CD1c-positive myeloid dendritic cell (primary cell): ENCODE results near the gene PRDX4.
A peak's percentile ranks its signal among the peaks of the same experiment; 100 is the strongest.
"Not testable (repeated sequence)": the region's sequence is repeated elsewhere in the genome, so short reads cannot be mapped to it uniquely, and the experiment has no call there.

Source experiments
- DNase-seq: peaks from one replicate; pipeline ENCODE4 v3.0.0-alpha.2; 2016; ENCODE audit errors: extremely low spot score

Gene PRDX4

DNA sequence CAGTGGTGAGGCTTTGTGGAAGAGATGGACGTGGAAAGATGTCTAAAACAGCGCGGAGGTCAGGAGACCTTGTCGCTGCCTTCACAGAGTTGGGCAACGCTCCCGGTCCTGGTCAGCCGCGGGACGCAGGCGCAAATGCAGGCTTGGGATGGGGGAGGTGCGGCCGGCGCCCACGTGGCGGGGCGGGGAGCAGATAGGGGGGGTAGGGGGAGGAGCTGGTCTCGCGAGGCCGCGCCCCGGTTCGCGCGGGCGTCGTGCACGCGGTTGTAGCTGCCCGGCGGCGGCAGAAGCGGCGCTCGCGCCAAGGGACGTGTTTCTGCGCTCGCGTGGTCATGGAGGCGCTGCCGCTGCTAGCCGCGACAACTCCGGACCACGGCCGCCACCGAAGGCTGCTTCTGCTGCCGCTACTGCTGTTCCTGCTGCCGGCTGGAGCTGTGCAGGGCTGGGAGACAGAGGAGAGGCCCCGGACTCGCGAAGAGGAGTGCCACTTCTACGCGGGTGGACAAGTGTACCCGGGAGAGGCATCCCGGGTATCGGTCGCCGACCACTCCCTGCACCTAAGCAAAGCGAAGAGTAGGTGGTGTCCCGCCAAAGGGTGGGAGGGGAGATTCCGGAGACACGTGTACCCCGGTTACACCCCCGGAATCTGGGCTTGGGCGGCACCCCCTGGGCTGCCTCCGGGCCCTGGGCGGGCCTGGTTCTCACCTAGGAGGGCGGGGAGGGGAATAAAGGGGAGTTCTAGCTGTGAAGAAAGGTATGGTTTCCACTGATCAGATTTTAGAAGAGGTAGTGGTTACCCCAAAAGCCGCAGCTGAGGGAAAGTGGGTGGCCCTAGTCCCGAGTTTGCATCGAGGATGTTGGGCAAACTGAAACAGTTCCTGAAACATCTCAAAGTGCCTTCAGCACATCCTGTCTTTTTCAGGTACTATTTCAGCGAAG, at the start of gene PRDX4:
Gene PRDX4, plus strand, starts transcription at position 255 of the 939 bp plus-strand sequence. Its CDS starts 78 bp downstream, at position 333.
- peak; percentile 89 for DNase-seq

DNA sequence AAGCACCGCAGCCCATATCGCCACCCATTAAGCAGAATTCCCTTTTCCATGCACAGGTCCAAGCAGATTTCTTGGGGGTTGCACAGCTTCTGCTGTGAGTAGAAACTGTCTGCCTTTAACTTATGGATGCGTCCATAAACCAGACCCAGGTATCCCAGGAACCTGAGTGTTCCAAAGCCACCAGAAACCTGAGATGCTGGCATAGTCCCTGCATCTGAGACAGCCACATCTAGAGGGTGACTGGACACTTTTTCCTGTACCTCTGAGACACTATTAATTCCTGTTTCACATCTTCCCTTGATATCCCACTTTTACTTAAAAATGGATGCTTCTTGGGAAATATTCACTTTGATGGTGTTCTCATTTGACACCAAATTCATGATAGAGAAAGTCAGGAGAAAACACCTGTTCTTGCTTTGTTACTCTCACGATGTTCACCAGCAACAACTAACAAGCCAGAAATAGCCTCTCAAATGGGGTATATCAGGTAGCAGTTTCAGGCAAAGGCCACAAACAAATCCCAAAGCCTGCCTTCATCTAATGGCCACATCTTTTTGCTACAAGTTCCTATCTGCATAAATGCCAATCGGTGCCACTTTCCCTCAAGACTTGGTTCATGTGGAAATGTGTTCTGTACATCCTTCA, 45.5 kb upstream of the PRDX4 start:
- DNase-seq, result no peak

DNA sequence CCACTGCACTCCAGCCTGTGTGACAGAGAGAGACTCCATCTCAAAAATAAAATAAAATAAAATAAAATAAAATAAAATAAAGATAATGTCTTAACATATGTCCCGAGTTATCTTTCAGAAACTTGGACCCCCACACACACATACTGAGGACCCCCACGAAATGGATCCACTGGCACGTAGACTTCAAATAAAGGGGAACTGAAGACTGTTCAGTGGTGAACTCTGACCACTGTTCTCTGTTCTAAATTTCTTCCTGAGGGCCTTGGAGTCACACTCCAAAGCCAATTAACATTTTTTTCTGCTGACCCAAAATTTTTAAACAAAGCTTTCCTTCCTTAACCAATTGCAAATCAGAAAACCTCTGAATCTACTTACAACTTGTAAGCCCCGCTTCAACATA, 43.5 kb upstream of the PRDX4 start:
- DNase-seq, result no peak

DNA sequence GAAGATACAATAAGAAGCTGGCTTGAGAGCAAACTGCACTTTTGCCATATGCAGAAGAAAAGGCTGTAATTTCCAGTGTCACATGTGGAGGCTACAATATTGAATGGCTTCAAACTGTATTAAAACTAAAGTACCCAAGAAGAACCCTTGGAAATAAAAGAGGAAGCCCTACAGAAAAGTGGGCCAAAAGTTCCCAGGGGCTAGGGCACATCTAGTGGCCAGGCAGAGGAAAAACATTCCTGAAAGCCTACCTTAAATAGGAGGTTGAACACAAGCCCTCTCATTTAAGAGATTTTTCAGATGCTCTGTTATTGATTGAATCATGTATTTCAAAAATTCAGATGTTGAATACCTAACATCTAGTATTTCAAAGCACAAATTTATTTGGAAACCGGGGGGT, 40.6 kb upstream of the PRDX4 start:
- no peak for DNase-seq

DNA sequence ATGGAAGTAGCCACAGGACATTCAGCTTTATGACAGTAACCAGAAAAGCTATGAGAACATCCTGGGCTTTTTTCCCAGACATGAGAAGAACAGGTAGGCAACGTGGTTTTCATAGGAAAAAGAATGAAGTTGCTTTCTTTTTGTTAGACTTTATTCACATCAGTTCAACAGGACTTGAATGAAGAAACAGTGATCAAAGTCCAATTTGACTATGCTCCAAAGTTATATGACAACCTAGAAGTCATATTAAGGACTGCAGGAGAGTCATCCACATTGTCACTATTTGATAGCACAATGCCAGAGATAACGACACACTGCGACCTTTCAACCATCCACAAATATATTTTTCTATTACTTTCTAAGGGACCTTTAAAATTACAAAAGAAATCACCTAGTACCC, 39.2 kb upstream of the PRDX4 start:
- DNase-seq, result no peak

DNA sequence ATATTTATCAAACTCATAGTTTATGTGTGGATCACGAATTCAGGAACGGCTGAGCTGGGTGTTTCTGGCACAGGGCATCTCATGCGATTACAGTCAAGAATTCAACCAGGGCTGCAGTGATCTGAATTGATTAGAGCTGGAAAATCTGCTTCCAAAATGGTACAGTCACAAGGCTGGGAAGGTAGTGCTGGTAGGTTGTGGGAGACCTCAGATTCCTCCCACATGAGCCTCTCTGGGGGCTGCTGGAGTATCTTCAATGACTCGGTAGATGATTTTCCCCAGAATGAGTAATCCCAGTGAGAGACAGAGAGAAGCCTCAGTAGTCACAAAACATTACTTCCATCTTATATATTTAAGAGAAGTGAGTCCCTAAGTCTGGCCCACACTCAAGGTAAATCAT, 36.2 kb upstream of the PRDX4 start:
- DNase-seq, result no peak

DNA sequence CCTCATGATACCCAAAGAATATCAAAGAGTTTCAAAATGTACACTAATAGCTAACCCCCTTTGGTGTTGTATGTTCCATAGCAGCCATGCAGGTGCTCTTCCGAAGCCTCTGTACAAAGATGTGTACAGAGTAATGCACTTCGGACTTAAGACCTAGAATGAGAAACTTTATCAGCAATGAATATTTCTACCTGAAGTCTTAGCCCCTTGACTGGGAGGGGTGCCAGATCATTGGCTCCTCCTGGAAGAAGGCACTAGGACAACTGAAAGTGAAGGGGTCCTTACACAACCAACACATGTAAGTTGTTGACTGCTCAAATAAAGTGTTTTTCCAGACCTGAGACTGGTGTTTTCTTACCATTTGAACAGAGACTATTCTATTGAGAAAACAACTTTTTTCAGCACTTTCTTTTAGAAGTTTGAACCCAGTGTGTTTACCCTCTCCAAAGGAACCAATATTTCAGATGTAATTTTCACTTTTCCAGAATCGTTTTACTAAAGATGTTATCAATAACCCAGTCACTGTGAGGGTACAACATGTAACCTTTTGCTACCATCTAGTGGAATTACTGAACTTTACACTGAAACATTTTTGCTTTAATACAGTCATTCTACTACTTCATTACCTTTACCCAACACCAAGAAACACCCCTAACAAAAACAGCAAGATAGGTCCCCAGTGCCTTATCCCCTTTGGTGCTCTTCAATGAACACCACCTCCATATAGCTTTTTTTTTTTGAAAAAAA, 33.3 kb upstream of the PRDX4 start:
- DNase-seq, result no peak

DNA sequence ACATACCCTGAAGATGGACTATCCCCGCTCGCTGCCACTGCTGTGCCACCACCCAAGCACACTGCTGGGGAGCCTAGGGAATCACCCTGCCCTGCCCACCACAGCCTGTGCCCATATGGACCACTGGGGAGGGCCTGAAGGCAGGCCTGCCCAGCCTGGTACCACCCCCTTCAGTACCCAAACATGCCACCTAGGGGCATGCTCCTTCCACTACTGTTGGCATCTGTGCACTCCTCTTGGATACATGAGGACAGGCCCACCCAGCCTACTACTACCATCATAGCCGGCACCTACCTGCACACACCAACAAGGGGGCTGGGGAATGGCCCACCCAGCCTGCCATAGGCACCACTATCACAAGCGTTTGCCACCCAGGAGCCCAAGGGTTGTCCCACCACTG, 30.1 kb upstream of the PRDX4 start:
- DNase-seq, result no peak

DNA sequence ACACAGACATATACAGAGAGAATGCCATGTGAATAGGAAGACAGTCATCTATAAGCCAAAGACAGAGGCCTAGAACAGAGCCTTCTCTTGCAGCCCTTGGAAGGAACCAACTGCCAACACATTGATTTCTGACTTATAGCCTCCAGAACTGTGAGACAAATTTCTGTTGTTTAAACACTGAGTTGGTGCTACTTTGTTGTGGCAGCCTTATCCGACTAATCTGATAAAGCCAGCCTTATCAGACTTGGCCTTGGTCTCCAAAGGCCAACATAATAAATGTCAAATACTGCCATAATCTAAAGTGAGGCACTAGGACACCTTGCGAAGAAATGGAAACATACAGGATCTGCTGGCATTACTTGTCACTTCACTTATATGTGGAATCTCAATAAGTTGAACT, 24.3 kb upstream of the PRDX4 start:
- no peak for DNase-seq

DNA sequence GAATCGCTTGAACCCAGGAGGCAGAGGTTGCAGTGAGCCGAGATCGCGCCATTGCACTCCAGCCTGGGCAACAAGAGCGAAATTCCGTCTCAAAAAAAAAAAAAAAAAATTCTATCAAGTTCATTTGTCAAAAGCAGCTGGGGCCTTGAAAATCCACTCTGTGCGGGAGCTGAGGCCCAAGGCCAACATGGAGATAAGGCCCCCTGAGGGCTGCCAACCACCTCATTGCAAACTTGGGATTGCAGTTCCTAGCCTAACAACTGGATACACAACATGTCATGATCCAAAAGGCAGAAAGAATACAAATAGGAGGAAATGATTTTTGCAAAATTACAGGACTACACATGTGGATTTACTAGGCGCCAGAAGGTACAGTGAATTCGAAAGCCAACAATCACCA, 22.5 kb upstream of the PRDX4 start:
- DNase-seq, result no peak

DNA sequence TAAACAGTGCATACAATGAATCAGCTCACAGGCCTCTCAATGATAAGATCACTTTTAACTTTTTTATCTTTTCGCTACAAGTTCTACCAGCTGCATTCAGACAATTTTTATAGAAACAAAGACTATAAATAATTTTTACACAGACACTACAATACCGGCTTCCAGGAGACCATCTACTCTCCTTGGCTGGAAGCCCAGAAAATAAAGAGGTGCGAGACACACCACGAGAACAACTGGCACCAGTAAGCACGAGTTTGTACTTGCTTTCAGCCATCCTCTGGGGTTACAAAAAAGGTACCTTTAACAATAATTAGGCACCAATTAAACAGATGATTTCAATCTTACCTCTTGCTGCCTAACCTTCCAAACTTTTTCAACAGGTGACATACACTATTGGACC, 11.2 kb upstream of the PRDX4 start:
- DNase-seq, result no peak

DNA sequence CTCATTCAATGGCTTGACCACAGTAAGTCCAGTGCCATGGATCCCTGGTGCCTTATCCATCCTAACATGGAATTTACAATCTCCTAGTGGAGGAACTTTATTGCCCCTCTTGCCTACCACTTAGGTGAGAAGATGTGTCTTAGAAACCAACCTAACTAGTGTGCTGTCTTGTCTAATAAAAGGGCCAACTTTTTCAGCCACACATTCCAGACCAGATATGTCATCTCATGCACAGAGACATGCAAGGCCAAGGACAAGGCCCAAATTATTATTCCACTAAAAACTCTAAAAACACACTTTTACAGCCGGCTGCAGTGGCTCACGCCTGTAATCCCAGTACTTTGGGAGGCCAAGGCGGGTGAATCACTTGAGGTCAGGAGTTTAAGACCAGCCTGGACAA, 10.6 kb upstream of the PRDX4 start:
- DNase-seq, result no peak

DNA sequence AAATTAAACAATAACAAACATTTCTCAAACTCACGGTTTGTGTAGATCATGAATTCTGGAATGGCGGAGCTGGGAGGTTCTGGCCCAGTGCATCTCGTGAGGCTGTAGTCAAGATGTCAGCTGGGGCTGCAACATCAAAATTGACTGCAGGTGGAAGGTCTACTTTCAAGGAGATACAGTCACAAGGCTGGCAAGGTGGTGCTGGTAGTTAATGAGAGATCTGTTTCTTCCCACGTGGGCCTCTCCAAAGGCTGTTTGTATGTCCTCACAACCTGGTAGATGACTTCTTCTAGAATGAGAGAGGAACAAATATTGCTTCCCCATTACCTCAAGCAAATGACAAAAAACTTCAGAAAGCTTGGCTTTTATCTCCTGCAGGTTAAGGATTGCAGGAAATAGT, 8.0 kb upstream of the PRDX4 start:
- DNase-seq, result no peak

DNA sequence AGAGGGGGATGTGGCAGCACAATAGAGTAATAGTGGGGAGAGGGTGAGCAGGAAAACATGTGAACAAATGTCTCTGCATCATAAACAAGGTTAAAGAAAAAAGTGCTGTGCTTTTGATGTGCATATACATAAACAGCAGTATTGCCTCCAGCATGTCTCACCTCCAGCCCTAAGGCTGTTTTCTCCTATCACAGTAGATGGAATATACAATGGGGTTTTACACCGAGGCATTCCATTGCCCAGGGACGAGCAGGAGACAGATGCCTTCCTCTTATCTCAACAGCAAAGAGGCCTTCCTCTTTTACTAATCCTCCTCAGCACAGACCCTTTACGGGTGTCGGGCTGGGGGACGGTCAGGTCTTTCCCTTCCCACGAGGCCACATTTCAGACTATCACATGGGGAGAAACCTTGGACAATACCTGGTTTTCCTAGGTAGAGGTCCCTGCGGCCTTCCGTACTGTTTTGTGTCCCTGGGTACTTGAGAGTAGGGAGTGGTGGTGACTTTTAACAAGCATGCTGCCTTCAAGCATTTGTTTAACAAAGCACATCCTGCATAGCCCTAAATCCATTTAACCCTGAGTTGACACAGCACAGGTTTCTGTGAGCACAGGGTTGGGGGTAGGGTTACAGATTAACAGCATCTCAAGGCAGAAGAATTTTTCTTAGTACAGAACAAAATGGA, 7.1 kb upstream of the PRDX4 start:
- DNase-seq, result not testable (repeated sequence)

DNA sequence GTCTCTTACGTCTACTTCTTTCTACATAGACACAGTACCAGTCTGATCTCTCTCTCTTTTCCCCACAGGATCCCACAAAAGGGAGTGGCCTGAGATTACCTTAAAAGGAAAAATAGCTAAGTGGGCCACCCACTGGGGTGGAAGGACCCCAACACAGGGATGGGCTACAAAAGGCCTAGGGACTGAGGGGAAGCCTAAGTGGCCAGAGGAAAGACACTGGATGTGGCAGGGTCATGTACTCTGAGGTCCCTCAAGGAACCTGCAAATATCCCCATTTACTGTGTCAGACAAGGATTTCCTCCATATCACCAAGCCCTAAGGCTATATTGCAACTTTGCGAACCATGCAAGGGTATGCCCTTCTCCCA, 6.5 kb upstream of the PRDX4 start:
- DNase-seq, result no peak

DNA sequence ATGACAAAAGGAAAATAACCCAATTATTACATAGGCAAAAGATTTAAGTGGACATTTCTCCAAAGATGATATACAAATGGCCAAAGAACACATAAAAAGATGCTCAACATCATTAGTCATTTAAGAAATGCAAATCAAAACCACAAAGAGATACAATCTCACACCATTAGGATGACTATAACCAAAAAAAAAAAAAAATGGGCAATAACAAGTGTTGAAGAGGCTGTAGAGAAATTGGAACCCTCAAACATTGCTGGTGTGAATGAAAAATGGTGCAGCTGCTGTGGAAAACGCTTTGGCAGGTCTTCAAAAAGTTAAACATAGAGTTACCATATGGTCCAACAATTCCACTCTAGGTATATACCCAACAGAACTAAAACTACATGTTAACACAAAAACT, 5.6 kb upstream of the PRDX4 start:
- DNase-seq, result no peak

DNA sequence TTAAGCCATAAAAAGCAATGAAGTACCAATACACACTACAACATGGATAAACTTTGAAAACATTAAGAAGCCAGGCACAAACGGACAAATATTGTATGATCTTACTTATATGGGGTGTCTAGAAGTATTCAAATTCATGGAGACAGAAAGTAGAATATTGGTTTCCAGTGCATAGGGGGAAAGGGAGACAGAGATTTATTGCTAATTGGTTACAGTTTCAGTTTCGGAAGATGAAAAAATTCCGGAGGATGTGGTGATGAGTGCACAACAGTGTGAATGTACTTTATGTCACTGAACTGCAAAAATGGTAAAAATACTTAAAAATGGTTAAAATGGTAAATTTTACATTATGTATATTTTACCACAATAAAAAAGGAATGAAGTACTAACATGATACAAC, 5.1 kb upstream of the PRDX4 start:
- DNase-seq, result no peak

DNA sequence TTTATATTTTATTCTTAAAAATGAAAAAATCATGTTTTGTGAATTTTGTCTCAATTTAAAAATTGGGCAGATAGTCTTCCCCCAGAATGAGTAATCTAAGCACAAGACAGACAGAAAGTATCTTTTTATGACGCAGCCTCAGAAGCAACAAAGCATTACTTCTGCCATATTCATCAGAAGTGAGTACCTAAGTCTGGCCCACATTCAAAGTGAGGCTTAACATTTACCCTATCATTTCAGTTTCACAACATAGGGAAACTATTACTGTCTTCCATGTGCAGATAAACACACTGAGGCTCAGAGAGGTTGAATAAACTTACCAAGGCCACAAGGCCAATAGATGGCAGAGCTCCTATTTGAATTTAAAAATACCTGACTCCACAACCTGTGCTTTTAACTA, 4.4 kb upstream of the PRDX4 start:
- no peak for DNase-seq

DNA sequence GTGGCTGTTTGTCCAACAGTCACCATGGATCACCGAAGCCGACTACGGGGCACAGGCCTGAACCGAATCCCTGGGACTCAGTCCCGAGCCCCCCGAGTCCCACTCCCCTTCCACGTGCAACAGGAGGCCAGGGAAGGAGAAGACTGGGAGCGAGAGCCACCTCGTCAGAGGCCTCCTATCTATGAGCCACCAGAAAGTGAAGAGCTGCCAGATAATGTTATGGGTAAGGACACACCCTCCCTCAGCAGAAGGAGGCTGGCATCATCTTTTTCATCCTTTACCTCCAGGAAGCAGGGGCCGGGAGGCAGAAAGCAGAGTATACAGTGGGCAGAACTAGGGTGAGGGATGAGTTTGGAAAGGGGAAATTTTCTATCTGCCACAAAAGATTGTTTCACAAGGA, 2.8 kb upstream of the PRDX4 start:
- no peak for DNase-seq

DNA sequence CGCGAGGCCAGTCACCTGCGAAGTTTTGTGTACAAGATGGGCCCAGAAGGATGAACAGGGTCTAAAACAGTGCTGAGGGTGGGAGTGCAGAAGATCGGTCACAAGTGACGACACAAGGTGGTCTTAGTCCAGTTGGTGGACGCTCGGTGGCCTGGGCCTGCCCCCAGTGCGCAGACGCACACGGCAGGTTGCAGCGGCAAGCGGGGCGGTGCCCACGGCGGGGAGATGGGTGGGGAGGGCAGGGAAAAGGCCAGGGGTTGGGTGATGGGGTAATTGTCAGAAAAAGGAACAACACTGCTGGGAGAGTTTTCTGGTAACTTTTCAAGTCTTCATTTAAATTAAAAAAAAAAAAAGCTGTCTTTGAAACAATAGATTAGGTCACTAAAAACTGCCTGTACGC, 1.0 kb upstream of the PRDX4 start:
- DNase-seq, result peak; percentile 1

DNA sequence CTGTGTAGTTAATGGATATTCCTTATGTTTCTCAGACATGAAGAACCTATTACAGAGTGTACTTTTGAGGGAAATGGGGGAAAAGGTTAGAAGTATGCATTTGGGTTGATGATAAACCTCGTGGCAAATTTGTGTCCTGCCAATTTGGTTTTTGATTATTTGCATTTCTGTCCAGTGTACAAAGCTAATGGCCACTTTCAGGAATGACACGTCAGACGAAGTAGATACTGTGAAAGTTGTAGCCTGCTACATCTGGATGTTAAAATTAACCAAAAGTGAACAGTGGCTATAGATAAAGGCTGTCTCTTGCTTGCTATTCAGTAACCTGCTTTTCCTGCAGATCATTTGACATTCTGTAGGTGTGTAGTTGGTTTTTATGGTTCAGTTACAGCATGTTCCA, 1.0 kb downstream of the PRDX4 start:
- no peak for DNase-seq

DNA sequence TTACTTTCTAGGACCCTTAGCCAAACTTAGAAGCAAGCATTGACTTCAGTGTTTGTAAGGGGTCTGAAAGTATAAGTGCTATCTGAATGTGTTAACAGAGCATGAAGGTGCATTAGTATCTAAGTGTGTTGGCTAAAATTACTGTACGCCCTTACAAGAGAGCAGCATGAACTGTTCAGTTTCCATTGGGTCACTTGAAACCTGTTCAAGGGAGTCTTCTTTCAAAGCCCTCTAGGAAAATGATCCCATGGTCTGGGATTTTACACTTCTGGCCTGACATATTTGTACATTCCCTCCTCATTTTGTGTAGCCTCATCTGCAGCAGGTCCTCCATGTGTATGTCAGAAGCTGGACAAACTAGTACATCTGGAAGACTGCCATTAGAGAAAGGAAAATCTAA, 3.2 kb downstream of the PRDX4 start:
- DNase-seq, result no peak
